CD14-positive monocyte (primary cell): Measurements from ENCODE around the gene HOXA5. TPM values are rescaled to one million over a fixed set of nuclear protein-coding genes. Genes with fewer than 3 reads are reported as not detected.

ENCODE experiments used
- DNase-seq, 3 donors: peaks; one replicate each; pipeline ENCODE4 v3.0.0-alpha.2; 2011 to 2022
- H2AFZ ChIP-seq: 2 replicates; pipeline ENCODE4 v1.6.0; 2012; ENCODE audit warnings: mild to moderate bottlenecking, low read depth, low read length, inconsistent platforms; ENCODE audit not compliant: insufficient read depth, poor library complexity, severe bottlenecking
- H3K27ac ChIP-seq, 2 donors: 1 replicate in 1 of 2; 2 replicates in 1 of 2; pipeline ENCODE4 v1.5.1; 2012 to 2013; ENCODE audit warnings: low read length in 2 of 2, control low read depth in 1 of 2, inconsistent platforms in 1 of 2, low read depth in 1 of 2, mild to moderate bottlenecking in 1 of 2
- H3K27me3 ChIP-seq, 2 donors: one replicate each; pipeline versions ENCODE4 v1.6.0 to v1.6.1; 2011 to 2013; ENCODE audit warnings: low read length in 2 of 2; ENCODE audit not compliant: control insufficient read depth in 2 of 2, insufficient read depth in 2 of 2
- H3K36me3 ChIP-seq, 2 donors: replicated peaks in 1 of 2; 1 replicate in 1 of 2; 2 replicates in 1 of 2; pipeline versions ENCODE4 v1.5.1 to v1.6.1; 2012 to 2013; ENCODE audit warnings: low read length in 2 of 2, control low read depth in 1 of 2, inconsistent platforms in 1 of 2, mild to moderate bottlenecking in 1 of 2; ENCODE audit not compliant: insufficient read depth in 2 of 2, control insufficient read depth in 1 of 2
- H3K4me1 ChIP-seq, 2 donors: 1 replicate in 1 of 2; 2 replicates in 1 of 2; pipeline versions ENCODE4 v1.5.1 to v1.6.1; 2012 to 2013; ENCODE audit warnings: low read length in 2 of 2, control low read depth in 1 of 2, inconsistent platforms in 1 of 2, mild to moderate bottlenecking in 1 of 2, moderate library complexity in 1 of 2; ENCODE audit not compliant: insufficient read depth in 2 of 2, control insufficient read depth in 1 of 2
- H3K4me2 ChIP-seq: replicated peaks from 2 replicates; pipeline ENCODE3; 2012; ENCODE audit warnings: low read length, moderate library complexity, mild to moderate bottlenecking; ENCODE audit not compliant: poor library complexity, severe bottlenecking; ENCODE audit errors: extremely low read depth
- H3K4me3 ChIP-seq, 3 experiments: fragments of 200-600 bp in 1 of 3; sonication (generic) in 1 of 3; replicated peaks in 1 of 3; 1 replicate in 2 of 3; 2 replicates in 1 of 3; pipeline ENCODE4 v1.5.1; 2011 to 2013; ENCODE audit warnings: low read length in 3 of 3, mild to moderate bottlenecking in 3 of 3, control low read depth in 2 of 3, low read depth in 2 of 3, inconsistent platforms in 1 of 3, moderate library complexity in 1 of 3
- H3K79me2 ChIP-seq: 2 replicates; pipeline ENCODE4 v1.6.0; 2012; ENCODE audit warnings: mild to moderate bottlenecking, control low read depth, inconsistent platforms, low read length, moderate library complexity; ENCODE audit not compliant: insufficient read depth
- H3K9ac ChIP-seq: 2 replicates; pipeline ENCODE4 v1.6.0; 2017; ENCODE audit warnings: low read length, mild to moderate bottlenecking; ENCODE audit not compliant: insufficient read depth, poor library complexity, severe bottlenecking
- H3K9me3 ChIP-seq, 2 donors: replicated peaks in 1 of 2; 1 replicate in 1 of 2; 2 replicates in 1 of 2; pipeline versions ENCODE4 v1.5.1 to v1.6.1; 2012 to 2013; ENCODE audit warnings: low read length in 2 of 2, control low read depth in 1 of 2; ENCODE audit not compliant: control insufficient read depth in 1 of 2, insufficient read depth in 1 of 2
- H4K20me1 ChIP-seq: 2 replicates; pipeline ENCODE4 v1.6.0; 2012; ENCODE audit warnings: mild to moderate bottlenecking, low read length, control low read depth, moderate library complexity; ENCODE audit not compliant: insufficient read depth
- H3K27ac Mint-ChIP-seq, 7 donors: one replicate each; pipeline ENCODE4 v1.8.0; 2020; ENCODE audit warnings: mild to moderate bottlenecking in 7 of 7, mixed read lengths in 7 of 7, moderate library complexity in 6 of 7, inconsistent platforms in 2 of 7
- H3K27me3 Mint-ChIP-seq, 3 donors: one replicate each; pipeline ENCODE4 v1.8.0; 2021 to 2022; ENCODE audit warnings: low read depth in 3 of 3, mild to moderate bottlenecking in 3 of 3, mixed read lengths in 3 of 3, moderate library complexity in 3 of 3, inconsistent platforms in 1 of 3
- H3K36me3 Mint-ChIP-seq, 2 donors: one replicate each; pipeline ENCODE4 v1.8.0; 2020; ENCODE audit warnings: mixed read lengths in 2 of 2, inconsistent platforms in 1 of 2, mild to moderate bottlenecking in 1 of 2
- H3K4me1 Mint-ChIP-seq: one replicate; pipeline ENCODE4 v1.8.0; 2020; ENCODE audit warnings: mild to moderate bottlenecking, mixed read lengths
- H3K4me3 Mint-ChIP-seq, 2 donors: one replicate each; pipeline ENCODE4 v1.8.0; 2020; ENCODE audit warnings: mild to moderate bottlenecking in 2 of 2, mixed read lengths in 2 of 2, moderate library complexity in 1 of 2
- H3K9me3 Mint-ChIP-seq, 7 donors: one replicate each; pipeline ENCODE4 v1.8.0; 2020 to 2022; ENCODE audit warnings: mixed read lengths in 7 of 7, mild to moderate bottlenecking in 6 of 7, moderate library complexity in 6 of 7, inconsistent platforms in 2 of 7
- WGBS: methylation state at CpG from one replicate; pipeline ENCODE4 v1.1.5; 2013; ENCODE audit warnings: missing lambda C conversion rate; ENCODE audit not compliant: insufficient coverage; 5-methylcytosine and 5-hydroxymethylcytosine counted together
- intact Hi-C, 2 donors: fragments of 100-400 bp; cut with micrococcal nuclease; formaldehyde crosslinking; loops; one replicate each; pipeline versions ENCODE4 v1.15.0 to v1.15.1; 2023
- polyA plus RNA-seq, 3 donors: library from polyadenylated mRNA; depleted of rRNA in 1 of 3; unstranded in 2 of 3; stranded (reverse) in 1 of 3; fragments of 300-500 nt in 2 of 3; fragments of >200 nt in 1 of 3; fragmentation: Illumina TruSeq in 2 of 3; gene quantifications; 1 replicate in 2 of 3; 2 replicates in 1 of 3; pipeline ENCODE4 v1.2.3, GENCODE V29; 2012 to 2021
- TF ChIP-seq, protein P1 (sequence below): fragments of 200-600 bp; IDR thresholded peaks from one replicate; pipeline ENCODE4 v1.8.0; 2022; ENCODE audit warnings: antibody characterized with exemption, mild to moderate bottlenecking

The HOXA5 gene
- polyA plus RNA-seq, 3 donors, result 0.85 to 3.0 (median 1.8) TPM

DNA sequence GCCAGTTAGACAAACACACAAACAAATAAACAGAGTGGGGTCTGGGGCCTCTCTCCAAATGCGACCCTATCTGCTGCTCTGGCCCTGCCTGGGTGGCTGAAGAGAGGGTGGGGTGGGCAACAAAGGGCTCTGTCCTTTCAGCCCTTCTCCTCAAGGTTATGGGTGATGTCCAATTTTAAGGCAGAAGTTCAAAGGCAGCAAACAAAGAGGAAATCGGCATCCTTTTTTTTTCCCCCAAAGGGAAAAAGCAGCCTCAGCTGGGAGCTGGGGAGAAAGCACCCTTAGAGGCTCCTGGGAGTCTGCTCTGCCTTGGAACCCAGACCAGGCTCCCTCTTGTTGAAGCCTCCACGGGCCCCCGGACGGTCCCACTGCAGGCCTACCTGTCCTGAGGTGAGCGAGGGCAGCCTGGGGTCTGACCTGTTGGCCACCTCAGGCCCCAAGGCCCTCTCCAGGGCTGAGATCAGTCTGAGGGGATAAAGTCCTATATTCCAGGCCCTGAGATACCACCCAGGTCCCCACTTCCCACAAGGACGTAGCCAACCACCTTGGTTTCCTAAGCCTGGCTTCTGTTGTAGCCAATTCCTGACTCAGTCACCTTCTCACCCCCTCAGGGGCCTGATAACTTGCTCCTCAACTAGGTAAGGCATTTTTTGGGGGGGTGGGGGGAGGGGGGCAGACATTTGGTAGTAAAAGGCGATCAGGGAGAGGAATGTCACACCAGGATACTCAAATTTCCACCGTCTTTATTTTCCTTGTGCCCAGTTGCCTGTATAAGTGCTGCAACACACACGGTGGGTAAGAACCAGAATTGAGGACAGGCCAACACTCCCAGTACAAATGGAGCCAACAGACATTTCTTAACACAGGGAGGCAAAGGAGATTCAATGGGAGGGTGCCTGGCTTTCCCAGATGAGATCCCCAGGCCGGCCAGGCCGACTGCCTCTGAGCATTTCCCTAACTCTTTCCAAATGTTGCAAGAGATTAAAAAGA is 37.2 kb upstream of the HOXA5 start:
- WGBS, result 78% methylated on average over 6 of the region's 12 CpGs
- Histone ChIP-seq H3K79me2 (no peaks in the 10 kb centered on the region), H3K27me3 (peaks cover 52 to 99% of the 10 kb centered on the region in 2 donors), H3K4me1 (peaks cover 30 to 34% of the 10 kb centered on the region in 2 donors), H3K27ac (no peak overlapping the region), H3K4me2 (no peak overlapping the region), H3K9me3 (peaks cover 7 to 36% of the 10 kb centered on the region in 2 donors), H3K36me3 (no peaks in the 10 kb centered on the region), H3K9ac (no peak overlapping the region), H4K20me1 (no peaks in the 10 kb centered on the region), H2AFZ (no peak overlapping the region), H3K4me3 (no peak overlapping the region)
- Mint-ChIP-seq H3K4me3 (peak overlapping the region in 1 of 2 donors; percentile 89), H3K27ac (no peak overlapping the region), H3K4me1 (peaks cover 34% of the 10 kb centered on the region), H3K36me3 (peaks cover 7 to 17% of the 10 kb centered on the region in 2 donors), H3K9me3 (peaks cover 3 to 33% (median 17%) of the 10 kb centered on the region in 7 donors), H3K27me3 (peaks cover 88 to 96% (median 96%) of the 10 kb centered on the region in 3 donors)
- intact Hi-C loops, result no loop called here
- DNase-seq, result no peak
- TF ChIP-seq, protein P1, sequence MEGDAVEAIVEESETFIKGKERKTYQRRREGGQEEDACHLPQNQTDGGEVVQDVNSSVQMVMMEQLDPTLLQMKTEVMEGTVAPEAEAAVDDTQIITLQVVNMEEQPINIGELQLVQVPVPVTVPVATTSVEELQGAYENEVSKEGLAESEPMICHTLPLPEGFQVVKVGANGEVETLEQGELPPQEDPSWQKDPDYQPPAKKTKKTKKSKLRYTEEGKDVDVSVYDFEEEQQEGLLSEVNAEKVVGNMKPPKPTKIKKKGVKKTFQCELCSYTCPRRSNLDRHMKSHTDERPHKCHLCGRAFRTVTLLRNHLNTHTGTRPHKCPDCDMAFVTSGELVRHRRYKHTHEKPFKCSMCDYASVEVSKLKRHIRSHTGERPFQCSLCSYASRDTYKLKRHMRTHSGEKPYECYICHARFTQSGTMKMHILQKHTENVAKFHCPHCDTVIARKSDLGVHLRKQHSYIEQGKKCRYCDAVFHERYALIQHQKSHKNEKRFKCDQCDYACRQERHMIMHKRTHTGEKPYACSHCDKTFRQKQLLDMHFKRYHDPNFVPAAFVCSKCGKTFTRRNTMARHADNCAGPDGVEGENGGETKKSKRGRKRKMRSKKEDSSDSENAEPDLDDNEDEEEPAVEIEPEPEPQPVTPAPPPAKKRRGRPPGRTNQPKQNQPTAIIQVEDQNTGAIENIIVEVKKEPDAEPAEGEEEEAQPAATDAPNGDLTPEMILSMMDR, result no peak

DNA sequence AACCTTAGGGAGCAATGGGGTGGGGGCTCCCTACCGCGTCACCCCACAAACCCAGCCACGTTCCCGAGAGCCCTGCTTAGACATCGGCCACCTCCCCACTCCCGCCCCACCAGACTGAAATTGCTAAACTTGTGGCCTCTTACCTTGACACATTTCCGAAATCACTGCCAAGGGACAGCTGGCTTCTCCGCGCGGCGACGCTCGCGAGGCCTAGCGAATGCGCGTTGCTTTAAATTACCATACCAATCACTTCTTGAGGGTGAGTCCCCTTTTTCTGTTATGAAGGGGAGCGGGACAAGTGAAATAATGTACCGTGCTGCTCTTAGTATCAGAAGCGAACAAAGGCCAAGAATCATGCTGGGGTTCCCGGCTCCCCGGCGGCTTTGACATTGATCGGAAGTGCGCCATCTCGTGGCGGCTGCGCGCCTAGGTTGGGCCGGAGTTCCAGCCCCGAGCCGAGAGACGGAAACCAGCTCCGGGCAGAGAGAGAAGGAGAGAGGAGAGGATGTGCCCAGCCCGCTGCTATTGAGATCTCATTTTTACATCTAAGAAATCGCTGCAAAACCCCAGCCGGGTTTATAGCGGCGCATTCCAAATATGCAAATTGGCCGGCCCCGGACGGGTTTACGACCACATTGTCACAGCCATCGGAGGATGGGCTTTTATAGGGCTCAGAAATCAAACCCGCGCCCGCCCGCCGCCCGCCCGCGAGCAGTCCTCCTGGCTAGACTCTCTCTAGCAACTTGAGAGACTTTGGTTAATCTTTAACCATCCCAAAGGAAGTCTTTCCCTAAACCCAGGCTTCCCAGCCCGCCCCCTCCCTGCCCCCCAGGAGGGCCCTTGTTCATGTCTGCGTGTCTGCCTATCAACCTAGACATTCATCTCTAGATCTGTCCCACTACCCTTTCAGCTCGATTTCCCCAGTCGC is 36.3 kb upstream of the HOXA5 start:
- Histone ChIP-seq H2AFZ (no peak overlapping the region), H3K9me3 (peaks cover 5 to 34% of the 10 kb centered on the region in 2 donors)

More for the DNA sequence above, 36.3 kb upstream of the HOXA5 start:
- 14% methylated on average over 28 of the region's 56 CpGs for WGBS
- H3K4me1 Mint-ChIP-seq, result peaks cover 27% of the 10 kb centered on the region
- DNase-seq, result peak; percentile 65 to 70 (median 67)
- Histone ChIP-seq H3K27me3 (peaks cover 50 to 99% of the 10 kb centered on the region in 2 donors), H4K20me1 (no peaks in the 10 kb centered on the region), H3K4me1 (peaks cover 20 to 25% of the 10 kb centered on the region in 2 donors), H3K4me2 (peak overlapping the region; percentile 53), H3K27ac (no peak overlapping the region), H3K9ac (no peak overlapping the region), H3K79me2 (no peaks in the 10 kb centered on the region), H3K36me3 (no peaks in the 10 kb centered on the region), H3K4me3 (peak overlapping the region in 1 of 3 experiments; percentile 38)
- intact Hi-C loops, result no loop called here
- H3K9me3 Mint-ChIP-seq, result peaks cover 2 to 30% (median 12%) of the 10 kb centered on the region in 7 donors
- peak overlapping the region; percentile 59 to 89 for H3K4me3 Mint-ChIP-seq
- peak overlapping the region in 1 of 7 donors; percentile 7 for H3K27ac Mint-ChIP-seq
- peaks cover 88 to 96% (median 96%) of the 10 kb centered on the region in 3 donors for H3K27me3 Mint-ChIP-seq
- TF ChIP-seq, protein P1, result peak; percentile 94
- peaks cover 2 to 14% of the 10 kb centered on the region in 2 donors for H3K36me3 Mint-ChIP-seq
